GM19397 (cell line): ENCODE data around the gene ITPR2.

Experiments
- ATAC-seq: cut with Tn5 transposase; IDR thresholded peaks from one replicate; pipeline ENCODE4 v1.9.1; 2021; ENCODE audit warnings: mild to moderate bottlenecking, moderate library complexity; ENCODE audit not compliant: unreplicated experiment

ITPR2 gene

GRCh38 chr12:26825459-26826016 is 7.5 kb downstream of the ITPR2 start:
- ATAC-seq, result no peak

DNA sequence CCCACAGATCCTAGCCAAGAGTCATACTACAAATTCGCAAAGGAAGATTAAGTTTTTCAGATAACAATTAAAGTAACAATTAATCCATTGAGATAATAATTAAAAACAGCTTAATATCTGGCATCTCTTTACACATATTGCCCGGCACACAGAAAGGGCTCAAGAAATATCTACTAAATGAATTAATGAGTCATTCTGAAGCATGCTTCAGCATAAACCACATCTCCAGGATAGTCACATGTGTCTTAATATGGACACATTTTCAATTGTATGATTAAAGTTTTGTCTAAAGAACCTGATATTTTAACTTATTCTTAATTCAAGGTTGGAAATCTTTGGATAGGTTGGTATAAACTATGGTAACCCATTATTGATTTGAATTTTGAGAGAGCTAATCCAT is 9.6 kb downstream of the ITPR2 start:
- no peak for ATAC-seq

DNA sequence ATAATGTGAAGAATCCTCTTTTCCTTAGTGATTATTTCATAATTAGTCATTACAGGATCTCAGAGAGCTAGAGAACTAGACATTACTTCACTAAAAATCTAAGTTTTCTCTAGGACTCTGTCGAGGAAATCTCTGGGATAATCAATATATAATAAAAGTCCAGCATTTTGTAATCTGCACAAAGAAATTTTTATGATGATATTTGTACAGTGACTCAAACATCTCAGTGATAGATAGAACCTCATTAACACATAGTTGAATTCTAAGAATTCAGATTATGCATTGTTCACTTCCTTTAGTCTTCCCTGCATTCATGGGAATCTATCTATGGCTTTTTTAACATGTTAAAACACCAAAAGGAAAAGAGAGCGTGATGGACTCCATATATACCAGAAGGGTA is 11.0 kb downstream of the ITPR2 start:
- ATAC-seq, result no peak

GRCh38 chr12:26821212-26821701 is 11.7 kb downstream of the ITPR2 start:
- no peak for ATAC-seq

DNA sequence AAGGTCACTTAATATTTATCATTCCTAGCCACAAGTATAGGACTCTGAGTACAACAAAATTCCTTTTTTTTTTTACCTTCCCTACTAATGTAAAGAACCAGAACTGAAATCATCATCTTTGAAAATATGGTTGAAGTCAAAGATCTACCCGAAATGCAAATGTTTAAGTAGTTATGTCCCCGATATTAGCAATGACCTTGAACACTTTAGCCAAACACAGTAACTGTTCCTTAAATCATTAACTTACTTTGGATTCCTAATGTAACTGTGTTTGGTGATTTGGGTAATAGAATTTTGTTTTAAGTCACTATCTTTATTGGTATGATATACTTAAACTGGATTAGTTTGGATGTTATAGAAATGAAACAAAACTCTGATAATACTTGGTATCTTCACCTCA is 14.4 kb downstream of the ITPR2 start:
- ATAC-seq, result no peak

- ATAC-seq, result no peak
Observed at GRCh38 chr12:26818201-26818600, 14.8 kb downstream of the ITPR2 start.

DNA sequence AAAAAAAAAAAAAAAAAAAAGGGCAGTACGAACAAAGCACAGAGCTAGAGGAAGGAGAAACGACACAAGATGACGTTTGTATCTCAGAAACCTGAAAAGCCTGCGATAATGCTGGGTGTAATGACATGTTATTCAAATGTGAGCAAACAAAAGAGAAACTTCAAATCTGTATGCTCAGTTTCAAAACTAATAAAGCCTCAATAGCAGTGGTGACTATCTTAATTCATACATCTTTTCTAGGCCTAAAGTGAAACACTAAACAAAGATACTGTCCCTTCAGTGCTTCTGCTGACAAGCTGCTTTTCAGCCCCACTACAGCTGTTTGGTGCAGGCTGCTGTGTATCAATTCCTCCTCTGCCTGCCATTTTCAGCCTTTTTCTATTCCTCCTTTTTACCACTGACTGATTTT is 15.8 kb downstream of the ITPR2 start:
- ATAC-seq, result peak; percentile 92

GRCh38 chr12:26813812-26814211 is 19.2 kb downstream of the ITPR2 start:
- no peak for ATAC-seq

- no peak for ATAC-seq
Observed at GRCh38 chr12:26810330-26810729, 22.7 kb downstream of the ITPR2 start.

GRCh38 chr12:26809611-26810285 is 23.2 kb downstream of the ITPR2 start:
- no peak for ATAC-seq

DNA sequence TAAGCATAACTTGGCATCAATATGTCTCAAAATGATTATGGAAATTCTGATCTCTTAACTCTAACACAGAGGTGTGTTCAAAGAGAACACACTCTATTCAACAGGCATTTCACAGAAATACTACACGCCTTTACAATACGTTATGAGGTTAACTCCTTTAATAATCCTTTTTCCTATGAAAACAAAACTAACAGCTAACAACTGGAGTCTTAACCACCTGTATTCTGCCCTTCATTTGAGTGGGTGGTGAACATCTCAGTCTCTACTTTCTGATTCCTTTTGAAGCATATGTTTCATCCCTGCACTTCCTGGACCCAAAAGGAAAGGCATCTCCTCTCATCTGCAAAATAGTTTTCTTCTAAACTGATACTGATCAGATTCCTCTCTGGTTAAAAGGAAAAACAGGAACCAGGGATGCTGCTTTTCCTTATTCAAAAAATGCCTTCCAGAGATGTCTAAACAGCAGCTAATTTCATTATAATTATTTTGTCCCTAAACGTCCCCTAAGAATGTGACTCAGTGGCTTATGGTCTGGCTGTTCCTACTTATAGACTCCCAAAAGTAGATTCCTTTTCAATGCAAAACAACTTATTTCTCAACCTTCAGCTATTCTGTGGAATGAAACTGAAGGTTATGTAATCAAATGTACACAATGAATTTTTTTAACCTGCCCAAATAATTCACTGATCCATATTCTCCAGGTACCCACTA is 24.1 kb downstream of the ITPR2 start:
- ATAC-seq, result no peak

GRCh38 chr12:26807292-26807691 is 25.7 kb downstream of the ITPR2 start:
- no peak for ATAC-seq

GRCh38 chr12:26806556-26806955 is 26.4 kb downstream of the ITPR2 start:
- ATAC-seq, result no peak

- ATAC-seq, result no peak
Observed at GRCh38 chr12:26805401-26805971, 27.5 kb downstream of the ITPR2 start.

DNA sequence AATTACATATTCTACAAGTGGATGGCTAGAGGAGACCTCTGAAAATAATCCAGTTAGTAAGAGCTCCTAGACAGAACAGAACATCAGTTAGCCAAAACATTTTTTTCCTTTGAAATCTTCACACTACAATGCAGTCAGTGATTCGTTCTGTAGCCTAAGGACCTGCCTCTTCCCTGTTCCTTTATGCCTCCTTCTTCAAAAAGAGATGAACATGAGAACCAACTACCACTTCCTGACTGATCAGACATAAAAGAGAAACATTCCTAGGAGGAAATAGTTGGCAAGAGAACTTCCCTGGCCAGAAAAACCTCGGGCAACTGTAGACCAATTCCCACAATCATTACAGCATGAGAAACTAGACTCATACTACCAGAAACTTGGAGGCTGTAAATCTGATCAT is 29.4 kb downstream of the ITPR2 start:
- ATAC-seq, result no peak

DNA sequence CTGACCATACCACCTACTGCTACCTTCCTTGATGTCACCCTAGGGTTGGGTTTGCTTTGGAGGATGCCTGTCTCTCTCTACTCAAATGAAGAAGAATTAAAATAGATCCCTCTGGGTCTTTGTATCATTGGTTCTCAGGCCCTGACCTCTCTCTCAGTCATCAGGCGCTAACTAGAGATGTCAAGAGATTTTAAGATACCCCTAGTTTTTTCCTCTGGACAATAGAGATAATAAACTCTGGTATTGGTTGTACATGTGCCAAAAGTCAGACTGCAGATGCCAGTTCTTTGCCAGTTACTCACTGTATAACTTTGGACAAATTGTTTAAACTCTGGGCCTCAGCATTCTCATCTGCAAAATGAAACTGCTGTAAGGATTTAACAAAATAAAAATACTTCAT is 31.5 kb downstream of the ITPR2 start:
- no peak for ATAC-seq

- no peak for ATAC-seq
Observed at GRCh38 chr12:26800858-26801257, 32.1 kb downstream of the ITPR2 start.

- ATAC-seq, result no peak
Observed at GRCh38 chr12:26800347-26800746, 32.6 kb downstream of the ITPR2 start.

GRCh38 chr12:26799741-26800140 is 33.3 kb downstream of the ITPR2 start:
- no peak for ATAC-seq

DNA sequence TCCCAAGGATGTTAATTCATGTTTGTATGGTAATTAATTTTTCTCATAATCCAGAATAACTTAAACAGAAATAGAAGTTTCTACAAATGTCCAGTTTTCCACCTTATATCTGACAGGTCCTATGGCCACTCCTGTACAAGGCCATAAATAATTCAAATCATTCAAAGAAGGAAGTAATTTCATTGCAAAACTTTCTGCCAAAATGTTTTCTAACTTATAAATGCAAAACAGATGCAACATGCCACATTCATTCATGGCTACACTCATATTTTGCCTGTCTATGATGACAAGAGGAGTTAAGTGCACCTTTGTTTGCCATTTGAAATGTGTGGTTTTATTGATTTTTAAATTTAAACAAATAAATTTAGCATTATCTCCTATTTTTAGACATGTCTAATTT is 34.4 kb downstream of the ITPR2 start:
- ATAC-seq, result no peak

DNA sequence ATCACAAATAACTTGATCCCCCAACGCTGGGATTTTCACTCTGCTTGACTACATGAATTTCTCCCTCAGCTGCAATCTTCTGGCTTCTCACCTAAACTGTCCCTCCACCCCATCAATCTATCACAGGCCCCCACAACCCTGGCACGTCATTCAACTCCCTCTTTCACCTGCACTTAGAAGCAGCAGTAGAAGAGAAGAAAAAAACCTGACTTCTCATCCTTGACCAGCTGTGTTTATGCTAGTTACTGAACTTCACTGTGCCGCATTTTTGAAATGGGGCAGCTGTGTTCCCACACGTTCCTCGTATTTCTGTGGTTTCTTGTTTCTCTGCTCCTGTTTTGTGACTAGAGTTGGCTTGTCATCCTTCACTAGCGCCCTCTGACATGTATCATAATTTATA is 35.0 kb downstream of the ITPR2 start:
- ATAC-seq, result no peak

DNA sequence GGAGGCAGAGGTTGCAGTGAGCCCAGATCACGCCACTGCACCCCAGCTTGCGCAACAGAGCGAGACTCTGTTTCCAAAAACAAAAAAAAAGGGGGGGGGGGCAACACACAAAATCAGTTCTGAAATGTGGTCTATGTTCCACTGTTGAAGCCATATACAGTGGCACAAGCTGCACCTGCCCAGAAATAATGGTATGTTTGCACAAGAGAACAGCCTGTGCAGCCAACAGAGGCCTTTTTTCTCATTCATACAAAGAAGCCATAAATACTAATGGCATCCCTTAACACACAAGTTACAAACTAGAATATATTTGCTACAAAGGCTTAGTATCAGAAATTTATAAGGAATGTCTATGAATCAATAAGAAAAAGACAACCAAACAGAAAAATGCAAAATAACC is 37.1 kb downstream of the ITPR2 start:
- ATAC-seq, result no peak
